LNCaP clone FGC (cell line): ENCODE results near the gene HOXA7.
A peak's percentile ranks its signal among the peaks of the same experiment; 100 is the strongest.

Source experiments
- DNase-seq: peaks from one replicate; pipeline ENCODE4 v3.0.0-alpha.2; 2011; ENCODE audit warnings: low read depth
- H3K4me3 ChIP-seq: 2 replicates; pipeline ENCODE4 v1.5.1; 2011; ENCODE audit warnings: mild to moderate bottlenecking, low read depth, low read length, control low read depth
- CTCF ChIP-seq: IDR thresholded peaks from 2 replicates; pipeline ENCODE4 v1.5.1; 2012; ENCODE audit warnings: mild to moderate bottlenecking; ENCODE audit not compliant: control insufficient read depth, insufficient read depth; ENCODE audit errors: extremely low read depth

The HOXA7 gene

GRCh38 chr7:27202018-27202861 is 45.8 kb upstream of the HOXA7 start:
- TF ChIP-seq CTCF = no peak
- DNase-seq = no peak
- H3K4me3 ChIP-seq = no peak overlapping the region

DNA sequence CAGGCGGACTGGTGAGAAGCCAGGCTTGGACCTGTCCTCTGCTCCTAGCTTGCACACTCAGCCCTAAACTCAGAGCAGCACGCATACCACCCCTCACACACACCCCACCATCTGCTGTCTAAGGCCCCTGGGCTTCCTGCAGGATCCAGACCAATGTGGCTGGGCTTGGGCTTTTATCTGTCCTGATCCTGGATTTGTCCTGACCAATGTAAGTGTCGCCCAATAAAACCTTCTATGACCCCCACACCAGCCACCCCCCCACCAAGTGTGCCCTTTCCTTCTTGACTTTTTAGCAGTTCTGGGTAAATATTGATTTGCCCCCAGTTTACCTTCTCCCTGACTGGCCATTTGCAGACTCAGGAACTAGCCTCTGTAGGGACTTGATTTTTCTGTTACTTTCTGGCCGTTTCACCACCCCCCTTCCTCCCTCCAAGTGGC is 45.1 kb upstream of the HOXA7 start:
- no peak overlapping the region for H3K4me3 ChIP-seq
- no peak for DNase-seq
- no peak for TF ChIP-seq CTCF

- no peak for DNase-seq
- no peak for TF ChIP-seq CTCF
- no peak overlapping the region for H3K4me3 ChIP-seq
These were observed 44.5 kb upstream of the HOXA7 start for GRCh38 chr7:27200761-27201579.

- TF ChIP-seq CTCF = no peak
- 0 out of 2 replicates have a peak within 1 kb of the TSS, but pooled peaks have one; percentile 28 for H3K4me3 ChIP-seq
- no peak for DNase-seq
These were observed 43.6 kb upstream of the HOXA7 start, which contains the start of gene HOXA13 for GRCh38 chr7:27199849-27200760. Gene HOXA13, minus strand, starts transcription at chr7:27200091. Its CDS starts 14 bp downstream, at chr7:27200077.

DNA sequence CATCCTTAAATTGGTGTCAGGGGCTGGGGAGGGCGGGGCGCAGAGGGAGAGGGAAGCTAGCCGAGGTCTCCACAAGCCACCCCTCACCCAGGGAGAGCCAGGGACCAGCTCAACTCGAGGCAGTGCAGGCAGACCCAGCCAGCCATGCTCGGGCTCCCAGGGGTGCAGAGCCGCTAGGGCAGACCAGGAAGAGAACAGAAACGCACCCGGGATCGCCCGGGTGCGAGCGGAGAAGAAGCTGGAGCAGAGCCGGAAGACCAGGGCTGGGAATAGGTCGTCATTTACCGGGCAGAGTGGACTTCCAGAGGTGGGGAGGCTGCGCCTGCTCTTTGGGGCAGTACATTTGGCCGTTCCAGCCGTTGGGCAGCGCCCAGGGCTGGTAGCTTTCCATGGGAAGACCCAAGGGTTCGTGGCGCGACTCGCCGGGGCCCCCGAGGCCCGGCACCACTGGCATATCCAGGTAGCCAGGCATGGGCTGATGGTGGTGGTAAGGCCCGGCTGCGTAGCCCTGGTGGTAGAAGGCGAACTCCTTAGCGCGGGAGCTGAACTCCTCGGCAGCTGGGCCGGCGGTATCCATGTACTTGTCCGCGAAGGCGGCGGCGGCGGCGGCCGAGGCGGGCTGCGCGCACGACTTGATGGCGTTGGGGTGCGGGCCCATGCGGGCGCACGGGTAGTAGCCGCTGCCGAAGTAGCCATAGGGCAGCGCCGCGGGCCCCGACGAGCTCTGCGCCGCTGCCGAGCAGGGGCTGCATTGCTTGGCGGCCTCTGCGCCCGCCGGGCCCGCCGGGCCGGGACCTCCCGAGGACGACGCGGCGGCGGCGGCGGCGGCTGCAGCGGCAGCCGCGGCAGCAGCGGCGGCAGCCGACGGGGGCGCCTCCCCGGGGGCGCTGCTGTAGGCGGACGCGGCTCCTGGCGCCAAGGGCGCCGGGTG is 42.7 kb upstream of the HOXA7 start:
- H3K4me3 ChIP-seq = no peak overlapping the region
- no peak for DNase-seq
- no peak for TF ChIP-seq CTCF
